Right ventricle myocardium inferior (tissue), 1 donor: ENCODE results near the gene VSTM4. TPM values are rescaled to one million over a fixed set of nuclear protein-coding genes. Genes with fewer than 3 reads are reported as not detected.

Experiments
- ATAC-seq: fragments of 200-7000 bp; cut with Tn5 transposase; one replicate; pipeline ENCODE4 v1.9.1; 2020; ENCODE audit warnings: mild to moderate bottlenecking, moderate library complexity
- DNase-seq: peaks from one replicate; pipeline ENCODE4 v3.0.0; 2021; ENCODE audit errors: missing footprints
- intact Hi-C: fragments of 100-400 bp; cut with DNase I; formaldehyde crosslinking; loops from one replicate; pipeline ENCODE4 v1.11.0; 2022
- total RNA-seq: library from RNA; stranded (reverse); fragmentation: NEBNext Ultra II Directional; extraction: Animal tissue kit (Norgen Biotek cat#: 25700); gene quantifications from one replicate; pipeline ENCODE4 v1.2.1, GENCODE V29; 2021
- donor health status: DM: no; HTN: yes; CAD: no; lungs with severe emphysema.

The VSTM4 gene
- total RNA-seq, 1 donor from 2014 or later: 21.8 TPM

GRCh38 chr10:49150426-49150825 is 35.1 kb upstream of the VSTM4 start:
- ATAC-seq: no peak
- intact Hi-C loops: no loop called here
- no peak for DNase-seq

GRCh38 chr10:49149881-49150280 is 34.6 kb upstream of the VSTM4 start:
- DNase-seq: no peak
- intact Hi-C loops: no loop called here
- no peak for ATAC-seq

- intact Hi-C loops: no loop called here
- DNase-seq (no peak), ATAC-seq (no peak)
Observed at GRCh38 chr10:49144058-49144720, 28.9 kb upstream of the VSTM4 start.

GRCh38 chr10:49143249-49143648 is 27.9 kb upstream of the VSTM4 start:
- DNase-seq (no peak), ATAC-seq (no peak)
- intact Hi-C loops: no loop called here

GRCh38 chr10:49141541-49142332 is 26.4 kb upstream of the VSTM4 start:
- no peak for DNase-seq
- no peak for ATAC-seq
- intact Hi-C loops: no loop called here

GRCh38 chr10:49140304-49141177 is 25.2 kb upstream of the VSTM4 start:
- DNase-seq: no peak
- ATAC-seq: no peak
- intact Hi-C loops: no loop called here

GRCh38 chr10:49139846-49140195 is 24.5 kb upstream of the VSTM4 start:
- intact Hi-C loops: no loop called here
- DNase-seq: no peak
- ATAC-seq: no peak

GRCh38 chr10:49139028-49139845 is 23.9 kb upstream of the VSTM4 start:
- intact Hi-C loops: no loop called here
- no peak for DNase-seq
- peak; percentile 79 for ATAC-seq

- peak; percentile 67 for ATAC-seq
- DNase-seq: peak; percentile 69
- intact Hi-C loops: no loop called here
Observed at GRCh38 chr10:49138361-49138891, 23.1 kb upstream of the VSTM4 start.

GRCh38 chr10:49136525-49136924 is 21.2 kb upstream of the VSTM4 start:
- no peak for ATAC-seq
- DNase-seq: no peak
- intact Hi-C loops: no loop called here

- no peak for DNase-seq
- ATAC-seq: peak; percentile 33
- intact Hi-C loops: no loop called here
Observed at GRCh38 chr10:49135575-49136313, 20.4 kb upstream of the VSTM4 start.

GRCh38 chr10:49134327-49134726 is 19.0 kb upstream of the VSTM4 start:
- no peak for ATAC-seq
- intact Hi-C loops: no loop called here
- DNase-seq: no peak

GRCh38 chr10:49133706-49134248 is 18.5 kb upstream of the VSTM4 start, which contains the start of gene FAM170B:
FAM170B (minus strand) TSS chr10:49134021; CDS start chr10:49133918, 103 bp downstream.
- DNase-seq (no peak), ATAC-seq (peak; percentile 56)
- intact Hi-C loops: no loop called here

- intact Hi-C loops: no loop called here
- no peak for ATAC-seq
Observed at GRCh38 chr10:49132362-49132737, 17.0 kb upstream of the VSTM4 start.

GRCh38 chr10:49131507-49132361 is 16.4 kb upstream of the VSTM4 start:
- DNase-seq (peak; percentile 68), ATAC-seq (peak; percentile 38)
- intact Hi-C loops: no loop called here

More at GRCh38 chr10:49132362-49132737, 17.0 kb upstream of the VSTM4 start:
- no peak for DNase-seq

- ATAC-seq (no peak), DNase-seq (no peak)
- intact Hi-C loops: no loop called here
Observed at GRCh38 chr10:49129376-49129775, 14.1 kb upstream of the VSTM4 start.

GRCh38 chr10:49128854-49129253 is 13.5 kb upstream of the VSTM4 start:
- ATAC-seq: no peak
- intact Hi-C loops: no loop called here

More at GRCh38 chr10:49128854-49129253, 13.5 kb upstream of the VSTM4 start:
- no peak for DNase-seq
